Neural cell (in vitro differentiated cells): ENCODE data around the gene NAMPT. TPM values are rescaled to one million over a fixed set of nuclear protein-coding genes. Genes with fewer than 3 reads are reported as not detected.

Experiments
- H2AFZ ChIP-seq: fragments of 200-600, 300-800 bp; sonication (generic), shearing (Covaris generic); 2 replicates; pipeline ENCODE4 v1.6.0; 2014; ENCODE audit warnings: low read depth, mild to moderate bottlenecking, antibody characterized with exemption, low read length, moderate library complexity
- H3F3A ChIP-seq: fragments of 200-600 bp; shearing (Covaris generic); 2 replicates; pipeline ENCODE4 v1.6.1; 2016; ENCODE audit warnings: mild to moderate bottlenecking, moderate library complexity, mixed read lengths, antibody characterized with exemption, low read length; ENCODE audit not compliant: insufficient read depth, poor library complexity, severe bottlenecking
- H3K27ac ChIP-seq: fragments of 200-600, 300-800 bp; sonication (generic), shearing (Covaris generic); 2 replicates; pipeline ENCODE4 v1.5.1; 2014; ENCODE audit warnings: mild to moderate bottlenecking, low read length, moderate library complexity
- H3K27me3 ChIP-seq: fragments of 300-800, 200-600 bp; sonication (generic), shearing (Covaris generic); 2 replicates; pipeline ENCODE4 v1.6.0; 2014; ENCODE audit warnings: mild to moderate bottlenecking, low read depth, low read length, moderate library complexity; ENCODE audit not compliant: insufficient read depth
- H3K36me3 ChIP-seq: fragments of 300-800, 200-600 bp; sonication (generic), shearing (Covaris generic); 2 replicates; pipeline ENCODE4 v1.5.1; 2014; ENCODE audit warnings: mild to moderate bottlenecking, antibody characterized with exemption, low read length, moderate library complexity; ENCODE audit not compliant: insufficient read depth
- H3K4me2 ChIP-seq: fragments of 300-800, 200-600 bp; sonication (generic), shearing (Covaris generic); 2 replicates; pipeline ENCODE4 v1.6.0; 2014; ENCODE audit warnings: mild to moderate bottlenecking, low read length
- H3K4me3 ChIP-seq: fragments of 300-800, 200-600 bp; sonication (generic), shearing (Covaris generic); 2 replicates; pipeline ENCODE4 v1.5.1; 2014; ENCODE audit warnings: mild to moderate bottlenecking, low read length, moderate library complexity
- H3K79me2 ChIP-seq: fragments of 200-600 bp; shearing (Covaris generic); replicated peaks from 2 replicates; pipeline ENCODE4 v1.6.0; 2014; ENCODE audit warnings: mild to moderate bottlenecking, low read length, moderate library complexity; ENCODE audit not compliant: insufficient read depth
- H3K9ac ChIP-seq: fragments of 300-800, 200-600 bp; sonication (generic), shearing (Covaris generic); 2 replicates; pipeline ENCODE4 v1.6.1; 2016; ENCODE audit warnings: mild to moderate bottlenecking, low read length, mixed read lengths
- H3K9me2 ChIP-seq: fragments of 200-600 bp; shearing (Covaris generic); 2 replicates; pipeline ENCODE4 v1.6.1; 2016; ENCODE audit warnings: mild to moderate bottlenecking, low read length, mixed read lengths; ENCODE audit not compliant: insufficient read depth
- H3K9me3 ChIP-seq: fragments of 200-600, 300-800 bp; sonication (generic), shearing (Covaris generic); 2 replicates; pipeline ENCODE4 v1.6.1; 2016; ENCODE audit warnings: mild to moderate bottlenecking, mixed run types, low read length, moderate library complexity, mixed read lengths
- H4K20me1 ChIP-seq: fragments of 200-600 bp; shearing (Covaris generic); 2 replicates; pipeline ENCODE4 v1.6.1; 2016; ENCODE audit warnings: mild to moderate bottlenecking, mixed run types; ENCODE audit not compliant: insufficient read depth
- CTCF ChIP-seq: fragments of 450-650 bp; IDR thresholded peaks from 2 replicates; pipeline ENCODE4 v1.5.1; 2014; ENCODE audit warnings: antibody characterized with exemption, mild to moderate bottlenecking, moderate library complexity; ENCODE audit not compliant: poor library complexity, severe bottlenecking
- EP300 ChIP-seq: fragments of 450-650 bp; conservative IDR thresholded peaks from 2 replicates; pipeline ENCODE4 v1.6.1; 2014; ENCODE audit warnings: antibody characterized with exemption, mild to moderate bottlenecking, moderate library complexity; ENCODE audit not compliant: poor library complexity, severe bottlenecking
- EZH2 ChIP-seq: fragments of 200-600, 300-800 bp; shearing (Covaris generic), sonication (generic); IDR thresholded peaks from 2 replicates; pipeline ENCODE4 v1.6.1; 2014; ENCODE audit warnings: antibody characterized with exemption, low read length, borderline replicate concordance, mild to moderate bottlenecking; ENCODE audit not compliant: insufficient read depth, poor library complexity, severe bottlenecking
- MXI1 ChIP-seq: fragments of 450-650 bp; conservative IDR thresholded peaks from 2 replicates; pipeline ENCODE4 v1.6.1; 2014; ENCODE audit warnings: antibody characterized with exemption, mild to moderate bottlenecking; ENCODE audit not compliant: poor library complexity, severe bottlenecking
- REST ChIP-seq: IDR thresholded peaks from 2 replicates; pipeline ENCODE4 v1.6.1; 2012; ENCODE audit warnings: borderline replicate concordance
- SMC3 ChIP-seq: fragments of 450-650 bp; conservative IDR thresholded peaks from 2 replicates; pipeline ENCODE4 v1.6.1; 2014; ENCODE audit warnings: antibody characterized with exemption, mild to moderate bottlenecking, moderate library complexity; ENCODE audit not compliant: poor library complexity
- polyA plus RNA-seq: library from polyadenylated mRNA; depleted of rRNA; stranded (reverse); fragments of >200 nt; gene quantifications from 2 replicates; pipeline ENCODE4 v1.2.3, GENCODE V29; 2014

NAMPT gene
- polyA plus RNA-seq, 1 donor from 2014 or later, result 34.0 TPM

- Histone ChIP-seq H3F3A (peaks cover 7% of the 10 kb centered on the region), H3K36me3 (no peaks in the 10 kb centered on the region), H4K20me1 (no peaks in the 10 kb centered on the region), H2AFZ (no peak overlapping the region), H3K27ac (no peak overlapping the region), H3K9me3 (no peaks in the 10 kb centered on the region), H3K4me2 (no peak overlapping the region), H3K79me2 (peaks cover 38% of the 10 kb centered on the region), H3K9ac (no peak overlapping the region), H3K9me2 (no peaks in the 10 kb centered on the region), H3K4me3 (no peak overlapping the region), H3K27me3 (no peaks in the 10 kb centered on the region)
- TF ChIP-seq REST, result no peak
- no peak for TF ChIP-seq MXI1
- TF ChIP-seq CTCF, result no peak
- TF ChIP-seq EP300, result no peak
- no peak for TF ChIP-seq SMC3
Observed at GRCh38 chr7:106281585-106282318, 3.0 kb downstream of the NAMPT start.

GRCh38 chr7:106281127-106281526 lies 3.7 kb downstream of the NAMPT start:
- Histone ChIP-seq H3K4me3 (no peak overlapping the region), H2AFZ (no peak overlapping the region), H3K27ac (no peak overlapping the region), H3K4me2 (no peak overlapping the region), H4K20me1 (no peaks in the 10 kb centered on the region), H3K9ac (no peak overlapping the region), H3K27me3 (no peaks in the 10 kb centered on the region), H3K9me3 (no peaks in the 10 kb centered on the region), H3K9me2 (no peaks in the 10 kb centered on the region), H3F3A (peaks cover 7% of the 10 kb centered on the region), H3K36me3 (no peaks in the 10 kb centered on the region), H3K79me2 (peaks cover 38% of the 10 kb centered on the region)
- TF ChIP-seq EZH2, result no peak
